OCI-LY3 (cell line): ENCODE data around the gene PTGER2.

Experiments used
- H2AFZ ChIP-seq: fragments of 200-600, 300-600 bp; shearing (Covaris generic); 2 replicates; pipeline ENCODE4 v1.6.0; 2014; ENCODE audit warnings: antibody characterized with exemption, low read depth, low read length
- H3K27ac ChIP-seq: fragments of 200-600, 300-600 bp; sonication (generic); 2 replicates; pipeline ENCODE4 v1.5.1; 2014; ENCODE audit warnings: mild to moderate bottlenecking, low read length, moderate library complexity, mixed read lengths
- H3K27me3 ChIP-seq: fragments of 200-600, 300-600 bp; sonication (generic); 2 replicates; pipeline ENCODE4 v1.6.1; 2014; ENCODE audit warnings: low read depth, low read length, mixed read lengths
- H3K36me3 ChIP-seq: fragments of 200-600, 300-600 bp; sonication (generic); replicated peaks from 2 replicates; pipeline ENCODE3; 2014; ENCODE audit warnings: low read depth, low read length, mixed read lengths
- H3K4me1 ChIP-seq: fragments of 300-600, 200-600 bp; sonication (generic); 2 replicates; pipeline ENCODE4 v1.6.1; 2014; ENCODE audit warnings: low read length, mixed read lengths
- H3K4me2 ChIP-seq: fragments of 200-600, 300-600 bp; sonication (generic); 2 replicates; pipeline ENCODE4 v1.6.1; 2014; ENCODE audit warnings: low read length, mixed read lengths
- H3K4me3 ChIP-seq: fragments of 300-600, 200-600 bp; sonication (generic); 2 replicates; pipeline ENCODE4 v1.5.1; 2014; ENCODE audit warnings: antibody characterized with exemption, mild to moderate bottlenecking, low read length, moderate library complexity
- H3K79me2 ChIP-seq: fragments of 300-600, 200-600 bp; shearing (Covaris generic); 2 replicates; pipeline ENCODE4 v1.6.1; 2014; ENCODE audit warnings: mild to moderate bottlenecking, low read length, mixed read lengths
- H3K9ac ChIP-seq: fragments of 300-600, 200-600 bp; shearing (Covaris generic); 2 replicates; pipeline ENCODE4 v1.6.0; 2014; ENCODE audit warnings: mild to moderate bottlenecking, low read length, moderate library complexity
- H3K9me3 ChIP-seq: fragments of 200-600, 300-600 bp; shearing (Covaris generic); 2 replicates; pipeline ENCODE4 v1.6.1; 2014; ENCODE audit warnings: low read length, mixed read lengths; ENCODE audit not compliant: insufficient read depth
- H4K20me1 ChIP-seq: fragments of 200-600, 300-600 bp; sonication (generic); 2 replicates; pipeline ENCODE4 v1.6.1; 2016; ENCODE audit warnings: low read length, mixed read lengths; ENCODE audit not compliant: insufficient read depth
- EZH2phosphoT487 ChIP-seq: fragments of 200-600 bp; shearing (Covaris generic); IDR thresholded peaks from 2 replicates; pipeline ENCODE4 v1.6.1; 2018; ENCODE audit warnings: antibody characterized with exemption, mixed run types, low read depth
- TF ChIP-seq, protein P1 (sequence below): fragments of 200-600, 300-600 bp; sonication (generic); IDR thresholded peaks from 2 replicates; pipeline ENCODE4 v1.5.1; 2014; ENCODE audit warnings: antibody characterized with exemption, low read length, low read depth

PTGER2 gene

GRCh38 chr14:52329678-52330369 is 15.7 kb downstream of the PTGER2 start:
- Histone ChIP-seq H3K27ac (no peak overlapping the region), H3K79me2 (no peaks in the 10 kb centered on the region), H3K4me3 (no peak overlapping the region), H3K36me3 (no peaks in the 10 kb centered on the region), H3K9ac (no peak overlapping the region), H3K4me1 (peaks cover 39% of the 10 kb centered on the region), H3K4me2 (peak overlapping the region; percentile 29), H3K27me3 (peaks cover 81% of the 10 kb centered on the region), H2AFZ (no peak overlapping the region), H3K9me3 (no peaks in the 10 kb centered on the region), H4K20me1 (peaks cover 9% of the 10 kb centered on the region)
- TF ChIP-seq, protein P1, sequence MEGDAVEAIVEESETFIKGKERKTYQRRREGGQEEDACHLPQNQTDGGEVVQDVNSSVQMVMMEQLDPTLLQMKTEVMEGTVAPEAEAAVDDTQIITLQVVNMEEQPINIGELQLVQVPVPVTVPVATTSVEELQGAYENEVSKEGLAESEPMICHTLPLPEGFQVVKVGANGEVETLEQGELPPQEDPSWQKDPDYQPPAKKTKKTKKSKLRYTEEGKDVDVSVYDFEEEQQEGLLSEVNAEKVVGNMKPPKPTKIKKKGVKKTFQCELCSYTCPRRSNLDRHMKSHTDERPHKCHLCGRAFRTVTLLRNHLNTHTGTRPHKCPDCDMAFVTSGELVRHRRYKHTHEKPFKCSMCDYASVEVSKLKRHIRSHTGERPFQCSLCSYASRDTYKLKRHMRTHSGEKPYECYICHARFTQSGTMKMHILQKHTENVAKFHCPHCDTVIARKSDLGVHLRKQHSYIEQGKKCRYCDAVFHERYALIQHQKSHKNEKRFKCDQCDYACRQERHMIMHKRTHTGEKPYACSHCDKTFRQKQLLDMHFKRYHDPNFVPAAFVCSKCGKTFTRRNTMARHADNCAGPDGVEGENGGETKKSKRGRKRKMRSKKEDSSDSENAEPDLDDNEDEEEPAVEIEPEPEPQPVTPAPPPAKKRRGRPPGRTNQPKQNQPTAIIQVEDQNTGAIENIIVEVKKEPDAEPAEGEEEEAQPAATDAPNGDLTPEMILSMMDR, result no peak
- TF ChIP-seq EZH2phosphoT487, result no peak; the same call in 1 of the 2 replicates

DNA sequence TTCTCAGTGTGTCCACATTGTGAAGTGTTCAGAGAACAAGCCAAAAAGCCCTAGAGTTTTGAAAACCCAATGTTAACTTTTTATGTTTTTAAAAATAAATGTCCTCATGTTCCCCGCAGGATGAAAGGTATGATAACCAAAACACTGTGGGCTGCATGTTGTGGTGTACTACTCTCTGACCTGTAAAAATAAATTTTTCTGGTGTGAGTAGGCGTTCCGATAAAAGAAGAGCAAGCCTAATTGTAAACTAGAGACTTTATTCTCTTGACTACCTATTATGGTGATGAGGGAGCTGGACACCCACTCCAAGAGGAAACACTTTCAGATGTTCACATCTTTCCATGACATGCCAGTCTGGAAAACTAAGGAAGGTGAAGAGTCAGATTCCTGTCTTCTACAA is 18.2 kb downstream of the PTGER2 start:
- no peak overlapping the region for H3K9ac ChIP-seq
- no peak overlapping the region for H2AFZ ChIP-seq
- no peak for TF ChIP-seq EZH2phosphoT487
- TF ChIP-seq, protein P1, result no peak
- no peaks in the 10 kb centered on the region for H3K9me3 ChIP-seq
- 0 out of 2 replicates have a peak, but pooled peaks cover 3% of the 10 kb centered on the region for H4K20me1 ChIP-seq
- no peak overlapping the region for H3K4me2 ChIP-seq
- no peaks in the 10 kb centered on the region for H3K36me3 ChIP-seq
- H3K79me2 ChIP-seq, result no peaks in the 10 kb centered on the region
- peaks cover 87% of the 10 kb centered on the region for H3K27me3 ChIP-seq
- no peak overlapping the region for H3K27ac ChIP-seq
- H3K4me1 ChIP-seq, result peaks cover 27% of the 10 kb centered on the region
- no peak overlapping the region for H3K4me3 ChIP-seq

- Histone ChIP-seq H3K9ac (no peak overlapping the region), H3K79me2 (no peaks in the 10 kb centered on the region), H3K27me3 (peaks cover 84% of the 10 kb centered on the region), H3K4me2 (no peak overlapping the region), H4K20me1 (0 out of 2 replicates have a peak, but pooled peaks cover 3% of the 10 kb centered on the region), H3K4me1 (peaks cover 18% of the 10 kb centered on the region), H3K36me3 (no peaks in the 10 kb centered on the region), H3K27ac (no peak overlapping the region), H2AFZ (no peak overlapping the region), H3K4me3 (no peak overlapping the region), H3K9me3 (no peaks in the 10 kb centered on the region)
- TF ChIP-seq EZH2phosphoT487, result no peak
- TF ChIP-seq, protein P1, result no peak
Measured at GRCh38 chr14:52333108-52333507, 19.0 kb downstream of the PTGER2 start.

GRCh38 chr14:52333823-52334657 is 19.9 kb downstream of the PTGER2 start:
- no peaks in the 10 kb centered on the region for H3K79me2 ChIP-seq
- no peak overlapping the region for H3K4me2 ChIP-seq
- no peak overlapping the region for H3K4me3 ChIP-seq
- peaks cover 13% of the 10 kb centered on the region for H3K4me1 ChIP-seq
- 0 out of 2 replicates have a peak, but pooled peaks cover 3% of the 10 kb centered on the region for H4K20me1 ChIP-seq
- no peaks in the 10 kb centered on the region for H3K36me3 ChIP-seq
- no peak overlapping the region for H2AFZ ChIP-seq
- H3K27ac ChIP-seq, result no peak overlapping the region
- TF ChIP-seq, protein P1, result no peak
- no peak for TF ChIP-seq EZH2phosphoT487
- H3K9ac ChIP-seq, result no peak overlapping the region
- peaks cover 81% of the 10 kb centered on the region for H3K27me3 ChIP-seq
- H3K9me3 ChIP-seq, result no peaks in the 10 kb centered on the region
